Peyer's patch (tissue), 4 donors: Measurements from ENCODE around the gene OTUD1. TPM values are rescaled to one million over a fixed set of nuclear protein-coding genes. Genes with fewer than 3 reads are reported as not detected.

Experiments
- DNase-seq, 3 donors: peaks; one replicate each; pipeline ENCODE4 v3.0.0-alpha.2; 2017 to 2019
- H3K27ac ChIP-seq, 4 donors: fragments of 200-600 bp; sonication (generic); one replicate each; pipeline ENCODE4 v1.5.1; 2016 to 2019
- H3K27me3 ChIP-seq, 2 donors: fragments of 200-600 bp; sonication (generic); one replicate each; pipeline ENCODE4 v1.5.1; 2019
- H3K36me3 ChIP-seq, 3 donors: fragments of 200-600 bp; sonication (generic); one replicate each; pipeline ENCODE4 v1.5.1; 2016 to 2019
- H3K4me1 ChIP-seq, 4 donors: fragments of 200-600 bp; sonication (generic); one replicate each; pipeline ENCODE4 v1.5.1; 2016 to 2019
- H3K4me3 ChIP-seq, 4 donors: fragments of 200-600 bp; sonication (generic); 1 replicate in 3 of 4; 2 replicates in 1 of 4; pipeline ENCODE4 v1.5.1; 2016 to 2019; ENCODE audit warnings: mild to moderate bottlenecking in 1 of 4
- H3K9me3 ChIP-seq, 4 donors: fragments of 200-600 bp; sonication (generic); one replicate each; pipeline ENCODE4 v1.5.1; 2016 to 2019; ENCODE audit warnings: mild to moderate bottlenecking in 1 of 4
- POLR2A ChIP-seq, 2 donors: fragments of 450-650 bp; IDR thresholded peaks; one replicate each; pipeline ENCODE4 v1.5.1; 2017; ENCODE audit warnings: antibody characterized with exemption in 2 of 2, mild to moderate bottlenecking in 2 of 2, moderate library complexity in 2 of 2
- total RNA-seq, 4 donors: library from RNA; depleted of rRNA; stranded (reverse); fragments of >200 nt; gene quantifications; one replicate each; pipeline ENCODE4 v1.1.0, GENCODE V29; 2016
- TF ChIP-seq, protein P1 (sequence below), 6 experiments: fragments of 450-650 bp in 4 of 6; fragments of 200-600 bp in 2 of 6; sonication (generic) in 1 of 6; IDR thresholded peaks; one replicate each; pipeline ENCODE4 v1.5.1; 2017 to 2019; ENCODE audit warnings: antibody characterized with exemption in 6 of 6, mild to moderate bottlenecking in 3 of 6, moderate library complexity in 1 of 6

OTUD1 gene
- total RNA-seq, 4 donors from 2014 or later: 5.8 to 11.2 (median 8.3) TPM

DNA sequence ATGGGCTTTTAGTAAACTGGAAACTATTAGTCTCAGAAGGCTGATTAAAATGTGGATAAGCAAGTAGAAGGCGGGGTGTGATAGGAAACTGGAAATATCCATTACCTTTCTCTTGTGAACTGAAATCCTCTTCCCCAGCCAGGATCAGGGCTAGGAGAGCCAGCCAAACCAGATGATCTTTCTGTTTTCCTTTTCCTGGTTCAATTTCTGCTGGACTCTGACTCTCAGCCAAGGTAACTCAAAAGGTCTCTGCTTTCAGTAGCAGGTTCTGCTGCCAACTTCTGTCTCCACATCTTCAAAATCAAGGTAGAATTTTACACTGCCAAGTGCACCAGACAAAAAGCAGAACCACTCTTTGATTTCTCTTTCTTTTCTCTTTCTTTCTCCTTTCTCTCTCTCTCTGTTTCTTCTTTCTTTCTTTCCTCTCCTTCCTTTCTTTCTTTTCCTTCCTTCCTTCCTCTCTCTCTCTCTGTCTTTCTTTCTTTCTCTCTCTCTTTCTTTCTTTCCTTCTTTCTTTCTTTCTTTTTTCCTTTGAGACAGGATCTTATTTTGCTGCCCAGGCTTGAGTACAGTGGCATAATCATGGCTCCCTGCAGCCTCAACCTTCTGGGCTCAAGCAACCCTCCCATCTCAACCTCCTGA, 30.8 kb downstream of the OTUD1 start:
- no peak overlapping the region for H3K4me3 ChIP-seq
- no peak overlapping the region for H3K27ac ChIP-seq
- H3K9me3 ChIP-seq: no peaks in the 10 kb centered on the region
- H3K27me3 ChIP-seq: no peaks in the 10 kb centered on the region
- no peak for TF ChIP-seq POLR2A (IDR thresholded peaks at IDR 0.05)
- TF ChIP-seq, protein P1, sequence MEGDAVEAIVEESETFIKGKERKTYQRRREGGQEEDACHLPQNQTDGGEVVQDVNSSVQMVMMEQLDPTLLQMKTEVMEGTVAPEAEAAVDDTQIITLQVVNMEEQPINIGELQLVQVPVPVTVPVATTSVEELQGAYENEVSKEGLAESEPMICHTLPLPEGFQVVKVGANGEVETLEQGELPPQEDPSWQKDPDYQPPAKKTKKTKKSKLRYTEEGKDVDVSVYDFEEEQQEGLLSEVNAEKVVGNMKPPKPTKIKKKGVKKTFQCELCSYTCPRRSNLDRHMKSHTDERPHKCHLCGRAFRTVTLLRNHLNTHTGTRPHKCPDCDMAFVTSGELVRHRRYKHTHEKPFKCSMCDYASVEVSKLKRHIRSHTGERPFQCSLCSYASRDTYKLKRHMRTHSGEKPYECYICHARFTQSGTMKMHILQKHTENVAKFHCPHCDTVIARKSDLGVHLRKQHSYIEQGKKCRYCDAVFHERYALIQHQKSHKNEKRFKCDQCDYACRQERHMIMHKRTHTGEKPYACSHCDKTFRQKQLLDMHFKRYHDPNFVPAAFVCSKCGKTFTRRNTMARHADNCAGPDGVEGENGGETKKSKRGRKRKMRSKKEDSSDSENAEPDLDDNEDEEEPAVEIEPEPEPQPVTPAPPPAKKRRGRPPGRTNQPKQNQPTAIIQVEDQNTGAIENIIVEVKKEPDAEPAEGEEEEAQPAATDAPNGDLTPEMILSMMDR (IDR thresholded peaks at IDR 0.05): no peak
- no peak for DNase-seq
- H3K4me1 ChIP-seq: no peaks in the 10 kb centered on the region
- no peaks in the 10 kb centered on the region for H3K36me3 ChIP-seq

DNA sequence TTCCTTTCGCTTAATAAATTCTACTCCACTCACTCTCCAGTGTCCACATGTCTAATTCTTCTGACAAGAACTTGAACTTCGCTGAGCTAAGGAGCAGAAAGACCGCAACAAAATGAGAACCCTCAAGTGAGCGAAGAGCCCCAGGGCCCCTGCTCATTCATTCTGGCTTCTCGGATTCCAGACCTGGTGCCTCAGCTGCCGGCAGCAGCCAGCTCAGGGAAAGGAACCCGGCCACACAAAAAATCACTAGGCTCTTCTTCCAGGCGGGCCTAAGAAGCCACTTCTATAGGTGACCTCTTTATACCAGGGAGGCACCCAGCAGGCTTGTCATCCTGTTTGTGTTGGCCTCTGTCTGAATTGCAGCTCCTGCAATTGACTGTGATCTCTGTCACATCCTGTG, 33.3 kb downstream of the OTUD1 start:
- Histone ChIP-seq H3K27ac (no peak overlapping the region), H3K4me3 (no peak overlapping the region), H3K27me3 (no peaks in the 10 kb centered on the region), H3K9me3 (no peaks in the 10 kb centered on the region), H3K4me1 (no peaks in the 10 kb centered on the region), H3K36me3 (no peaks in the 10 kb centered on the region)
- TF ChIP-seq, protein P1 (IDR thresholded peaks at IDR 0.05): no peak
- DNase-seq: no peak

DNA sequence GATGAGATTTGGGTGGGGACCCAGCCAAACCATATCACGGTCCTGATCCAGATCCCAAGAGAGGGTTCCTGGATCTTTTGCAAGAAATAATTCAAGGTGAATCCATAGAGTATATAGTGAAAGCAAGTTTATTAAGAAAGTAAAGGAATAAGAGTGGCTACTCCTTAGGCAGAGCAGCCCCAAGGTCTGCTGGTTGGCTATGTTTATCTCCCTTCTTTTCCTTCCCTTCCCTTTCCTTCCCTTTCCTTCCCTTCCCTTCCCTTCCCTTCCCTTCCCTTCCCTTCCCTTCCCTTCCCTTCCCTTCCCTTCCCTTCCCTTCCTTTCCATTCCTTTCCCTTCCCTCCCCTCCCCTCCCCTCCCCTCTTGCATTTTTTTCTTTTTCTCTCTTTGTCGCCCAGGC, 35.2 kb downstream of the OTUD1 start:
- TF ChIP-seq, protein P1 (IDR thresholded peaks at IDR 0.05): no peak
- no peak for TF ChIP-seq POLR2A (IDR thresholded peaks at IDR 0.05)
- no peaks in the 10 kb centered on the region for H3K9me3 ChIP-seq
- no peak overlapping the region for H3K27ac ChIP-seq
- no peaks in the 10 kb centered on the region for H3K36me3 ChIP-seq
- DNase-seq: no peak
- H3K4me3 ChIP-seq: no peak overlapping the region
- H3K4me1 ChIP-seq: no peaks in the 10 kb centered on the region
- no peaks in the 10 kb centered on the region for H3K27me3 ChIP-seq

DNA sequence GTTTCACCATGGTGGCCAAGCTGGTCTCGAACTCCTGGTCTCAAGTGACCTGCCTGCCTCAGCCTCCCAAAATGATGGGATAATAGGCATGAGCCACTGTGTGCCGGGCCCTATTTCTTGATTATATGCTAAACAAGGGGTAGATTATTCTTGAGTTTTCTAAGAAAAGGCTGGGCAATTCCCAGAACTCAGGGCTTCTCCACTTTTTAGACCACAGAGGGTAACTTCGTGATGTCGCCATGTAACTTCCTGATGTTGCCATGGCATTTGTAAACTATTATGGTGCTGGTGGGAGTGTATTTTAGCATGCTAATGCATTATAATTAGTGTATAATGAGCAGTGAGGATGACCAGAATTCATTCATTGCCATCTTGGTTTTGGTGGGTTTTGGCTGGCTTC, 35.8 kb downstream of the OTUD1 start:
- H3K27ac ChIP-seq: no peak overlapping the region
- H3K27me3 ChIP-seq: no peaks in the 10 kb centered on the region
- no peak overlapping the region for H3K4me3 ChIP-seq
- no peaks in the 10 kb centered on the region for H3K9me3 ChIP-seq
- no peaks in the 10 kb centered on the region for H3K36me3 ChIP-seq
- no peaks in the 10 kb centered on the region for H3K4me1 ChIP-seq
- TF ChIP-seq, protein P1 (IDR thresholded peaks at IDR 0.05): no peak
- no peak for TF ChIP-seq POLR2A (IDR thresholded peaks at IDR 0.05)
- DNase-seq: no peak

DNA sequence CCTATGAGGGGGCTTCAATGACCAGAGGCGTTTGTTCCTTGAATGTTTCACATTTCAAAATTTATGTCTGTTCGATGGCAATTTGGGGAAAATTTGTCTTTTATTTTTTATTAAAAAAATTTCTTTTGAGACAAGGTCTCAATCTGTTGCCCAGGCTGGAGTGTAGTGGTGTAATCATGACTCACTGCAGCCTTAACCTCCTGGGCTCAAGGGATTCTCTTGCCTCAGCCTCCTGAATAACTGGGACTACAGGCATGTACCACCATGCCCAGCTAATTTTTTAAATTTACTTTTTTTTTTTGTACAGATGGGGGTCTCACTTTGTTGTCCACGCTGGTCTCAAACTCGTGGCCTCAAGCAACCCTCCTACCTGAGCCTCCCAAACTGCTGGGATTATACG, 39.7 kb downstream of the OTUD1 start:
- no peak overlapping the region for H3K4me3 ChIP-seq
- no peaks in the 10 kb centered on the region for H3K4me1 ChIP-seq
- H3K27me3 ChIP-seq: no peaks in the 10 kb centered on the region
- H3K36me3 ChIP-seq: no peaks in the 10 kb centered on the region
- TF ChIP-seq, protein P1 (IDR thresholded peaks at IDR 0.05): no peak
- TF ChIP-seq POLR2A (IDR thresholded peaks at IDR 0.05): no peak
- no peak for DNase-seq
- H3K27ac ChIP-seq: no peak overlapping the region
- H3K9me3 ChIP-seq: no peaks in the 10 kb centered on the region
